IPS-11a (cell line): ENCODE results near the gene BAZ2B.

Experiments
- H3K4me3 ChIP-seq: one replicate; pipeline ENCODE4 v1.5.1; 2013; ENCODE audit warnings: low read depth, low read length, control low read depth

Gene BAZ2B

DNA sequence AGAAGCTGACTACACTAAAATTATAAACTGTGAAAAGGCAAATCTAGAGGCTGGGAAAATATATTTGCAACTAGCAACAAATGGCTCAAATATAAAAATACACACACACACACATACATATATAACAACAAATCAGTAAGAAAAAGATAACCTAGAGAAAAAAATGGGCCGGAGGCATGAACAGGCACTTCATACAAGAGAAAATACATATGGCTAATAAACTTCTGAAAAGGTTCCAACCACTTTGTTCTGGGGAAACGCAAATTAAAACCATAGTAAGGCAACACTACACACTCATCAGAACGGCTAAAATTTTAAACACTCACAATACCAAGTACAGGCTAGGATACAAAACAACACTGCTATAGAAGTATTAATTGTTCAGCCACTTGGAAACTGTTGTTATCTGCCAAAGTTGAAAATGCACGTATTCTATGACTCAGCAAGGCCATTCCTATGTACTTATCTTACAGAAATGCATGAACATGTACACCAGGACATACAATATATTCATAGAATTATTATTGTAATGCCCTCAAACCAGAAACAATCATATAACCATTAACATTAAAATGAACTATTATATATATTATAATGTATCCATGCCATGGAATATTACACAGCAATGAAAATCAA lies 345.5 kb downstream of the BAZ2B start:
- H3K4me3 ChIP-seq: no peak overlapping the region
